Hematopoietic multipotent progenitor cell treated with erythropoietin and hydrocortisone succinate and interleukin-3 and kit ligand, for 8 days (in vitro differentiated cells): ENCODE measurements around the gene TMEM11.
"Not testable (repeated sequence)": the region's sequence is repeated elsewhere in the genome, so short reads cannot be mapped to it uniquely, and the experiment has no call there.

Experiments
- DNase-seq: peaks from one replicate; pipeline ENCODE4 v3.0.0-alpha.2; 2015

The TMEM11 gene

GRCh38 chr17:21210411-21211076 is 3.4 kb downstream of the TMEM11 start:
- no peak for DNase-seq

GRCh38 chr17:21209511-21210175 is 4.3 kb downstream of the TMEM11 start:
- DNase-seq = no peak

GRCh38 chr17:21208352-21208751 is 5.6 kb downstream of the TMEM11 start:
- no peak for DNase-seq

- no peak for DNase-seq
These were observed 9.0 kb downstream of the TMEM11 start for GRCh38 chr17:21204935-21205334.

- no peak for DNase-seq
These were observed 11.4 kb downstream of the TMEM11 start for GRCh38 chr17:21202512-21202911.

GRCh38 chr17:21201874-21202273 is 12.1 kb downstream of the TMEM11 start:
- no peak for DNase-seq

- DNase-seq = no peak
These were observed 12.7 kb downstream of the TMEM11 start for GRCh38 chr17:21201298-21201595.

- no peak for DNase-seq
These were observed 13.2 kb downstream of the TMEM11 start for GRCh38 chr17:21200590-21201297.

GRCh38 chr17:21199856-21200255 is 14.1 kb downstream of the TMEM11 start:
- no peak for DNase-seq

GRCh38 chr17:21199311-21199710 is 14.7 kb downstream of the TMEM11 start:
- peak; percentile 81 for DNase-seq

- DNase-seq = no peak
These were observed 15.6 kb downstream of the TMEM11 start for GRCh38 chr17:21198411-21198810.

GRCh38 chr17:21196126-21196525 is 17.8 kb downstream of the TMEM11 start:
- no peak for DNase-seq

- DNase-seq = no peak
These were observed 19.3 kb downstream of the TMEM11 start for GRCh38 chr17:21194703-21195102.

- DNase-seq = no peak
These were observed 19.7 kb downstream of the TMEM11 start for GRCh38 chr17:21194226-21194625.

- DNase-seq = no peak
These were observed 20.9 kb downstream of the TMEM11 start for GRCh38 chr17:21193031-21193430.

- not testable (repeated sequence) for DNase-seq
These were observed 21.5 kb downstream of the TMEM11 start for GRCh38 chr17:21192414-21192813.

- no peak for DNase-seq
These were observed 22.3 kb downstream of the TMEM11 start for GRCh38 chr17:21191698-21192097.

GRCh38 chr17:21190078-21190477 is 23.9 kb downstream of the TMEM11 start:
- DNase-seq = no peak

- no peak for DNase-seq
These were observed 24.6 kb downstream of the TMEM11 start for GRCh38 chr17:21189361-21189760.

GRCh38 chr17:21186399-21187187 is 27.4 kb downstream of the TMEM11 start:
- no peak for DNase-seq

- no peak for DNase-seq
These were observed 28.9 kb downstream of the TMEM11 start for GRCh38 chr17:21185061-21185460.

- DNase-seq = no peak
These were observed 29.4 kb downstream of the TMEM11 start for GRCh38 chr17:21184570-21184969.

- no peak for DNase-seq
These were observed 30.5 kb downstream of the TMEM11 start for GRCh38 chr17:21183468-21183867.
